Measurements from ENCODE around the gene DSCAML1. TPM values are rescaled to one million over a fixed set of nuclear protein-coding genes. Genes with fewer than 3 reads are reported as not detected.

Gene DSCAML1
- total RNA-seq, 2 experiments from 2014 or later = 0.13 to 0.29 TPM

DNA sequence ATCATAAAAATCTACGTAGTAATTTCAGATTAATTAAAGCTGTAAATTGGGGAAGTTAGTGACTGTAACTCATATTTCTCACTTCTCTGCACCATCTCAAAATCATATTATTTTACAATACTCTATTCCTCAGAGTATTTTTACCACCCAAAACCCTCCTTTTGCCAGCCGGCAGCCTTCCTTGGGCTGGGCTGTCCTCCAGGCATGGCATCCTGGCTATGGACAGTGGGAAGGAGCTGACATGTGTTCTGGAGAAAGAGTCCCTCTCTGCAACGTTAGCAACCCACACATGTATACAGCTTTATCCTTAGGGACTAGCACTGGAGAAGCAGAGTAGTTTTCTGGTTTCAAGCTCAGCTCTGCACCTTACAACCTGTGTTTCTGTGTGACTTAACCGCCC is 86.8 kb downstream of the DSCAML1 start:
- intact Hi-C loops (cut with micrococcal nuclease) = no loop called here
- H3K4me1 Mint-ChIP-seq (ENCODE audit: low read depth) = no peaks in the 10 kb centered on the region
- no peaks in the 10 kb centered on the region for H3K9me3 Mint-ChIP-seq
- H3K27ac Mint-ChIP-seq = no peak overlapping the region
- no peaks in the 10 kb centered on the region for H3K36me3 Mint-ChIP-seq (ENCODE audit: low read depth)
- DNase-seq (no peak), ATAC-seq (no peak)
- no peak overlapping the region for H3K4me3 Mint-ChIP-seq
- no peaks in the 10 kb centered on the region for H3K27me3 Mint-ChIP-seq
- ChIA-PET POLR2A (interaction anchor here (0.6 kb wide), 1 partner anchor 163 kb away, joined by 3 read pairs; no protein-coding TSS in a partner anchor), CTCF (interaction anchor here (1.0 to 1.5 kb wide), 3 partner anchors 18 to 284 kb away, joined by 3 to 7 read pairs (median 3); no protein-coding TSS in a partner anchor)
- TF ChIP-seq, protein P1, sequence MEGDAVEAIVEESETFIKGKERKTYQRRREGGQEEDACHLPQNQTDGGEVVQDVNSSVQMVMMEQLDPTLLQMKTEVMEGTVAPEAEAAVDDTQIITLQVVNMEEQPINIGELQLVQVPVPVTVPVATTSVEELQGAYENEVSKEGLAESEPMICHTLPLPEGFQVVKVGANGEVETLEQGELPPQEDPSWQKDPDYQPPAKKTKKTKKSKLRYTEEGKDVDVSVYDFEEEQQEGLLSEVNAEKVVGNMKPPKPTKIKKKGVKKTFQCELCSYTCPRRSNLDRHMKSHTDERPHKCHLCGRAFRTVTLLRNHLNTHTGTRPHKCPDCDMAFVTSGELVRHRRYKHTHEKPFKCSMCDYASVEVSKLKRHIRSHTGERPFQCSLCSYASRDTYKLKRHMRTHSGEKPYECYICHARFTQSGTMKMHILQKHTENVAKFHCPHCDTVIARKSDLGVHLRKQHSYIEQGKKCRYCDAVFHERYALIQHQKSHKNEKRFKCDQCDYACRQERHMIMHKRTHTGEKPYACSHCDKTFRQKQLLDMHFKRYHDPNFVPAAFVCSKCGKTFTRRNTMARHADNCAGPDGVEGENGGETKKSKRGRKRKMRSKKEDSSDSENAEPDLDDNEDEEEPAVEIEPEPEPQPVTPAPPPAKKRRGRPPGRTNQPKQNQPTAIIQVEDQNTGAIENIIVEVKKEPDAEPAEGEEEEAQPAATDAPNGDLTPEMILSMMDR (IDR thresholded peaks at IDR 0.05) = no peak

DNA sequence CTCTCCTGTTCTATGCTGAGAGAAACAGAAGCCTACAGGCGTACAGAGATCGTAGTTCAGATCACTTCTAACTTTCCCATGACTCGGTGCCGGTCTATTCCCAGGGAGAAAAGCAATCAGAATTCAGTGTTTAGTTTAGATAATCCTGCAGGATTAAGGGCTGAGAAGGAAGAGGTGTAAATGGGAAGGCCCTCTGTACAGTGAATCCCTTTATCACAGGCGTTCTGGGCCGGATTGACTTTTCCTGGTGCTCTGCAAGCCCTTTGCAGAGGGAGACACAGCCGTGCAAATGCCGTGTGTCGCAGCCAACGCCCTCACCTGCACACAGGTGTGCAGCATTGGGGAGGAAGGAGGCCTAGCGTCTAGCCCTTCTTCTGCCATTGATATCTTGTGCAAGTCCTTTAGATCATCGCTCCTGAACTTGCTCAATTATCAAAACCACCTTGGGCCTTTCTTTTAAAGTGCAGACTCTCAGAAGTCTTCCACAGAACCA is 90.6 kb downstream of the DSCAML1 start:
- POLR2A ChIA-PET = no interaction called here

DNA sequence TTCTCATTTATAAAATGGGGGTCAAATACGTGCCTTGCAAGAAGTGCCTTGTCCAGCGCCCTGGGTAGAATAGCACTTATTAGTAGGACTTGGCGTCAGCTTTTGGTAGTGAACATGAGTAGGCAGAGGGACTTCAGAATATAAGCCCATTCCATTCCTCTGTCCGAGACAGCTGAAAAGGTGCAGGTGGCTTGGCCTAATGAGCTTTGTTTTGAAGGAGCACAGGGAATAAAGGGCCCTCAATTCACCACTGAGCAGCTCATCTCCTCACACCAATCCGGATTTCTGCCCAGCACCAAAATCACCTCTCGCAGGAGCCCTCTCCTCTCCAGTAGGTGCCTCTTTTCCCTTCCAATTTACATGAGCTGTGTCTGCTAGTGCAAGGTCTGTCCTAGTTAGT is 91.2 kb downstream of the DSCAML1 start:
- no peak overlapping the region for H3K27ac Mint-ChIP-seq
- H3K9me3 Mint-ChIP-seq = no peaks in the 10 kb centered on the region
- DNase-seq = no peak
- intact Hi-C loops (cut with micrococcal nuclease) = no loop called here
- no peaks in the 10 kb centered on the region for H3K36me3 Mint-ChIP-seq (ENCODE audit: low read depth)
- no peak for ATAC-seq
- CTCF ChIA-PET = no interaction called here
- H3K4me3 Mint-ChIP-seq = no peak overlapping the region
- TF ChIP-seq, protein P1 (IDR thresholded peaks at IDR 0.05) = no peak
- peaks cover 2% of the 10 kb centered on the region for H3K27me3 Mint-ChIP-seq
- H3K4me1 Mint-ChIP-seq (ENCODE audit: low read depth) = peaks cover 4% of the 10 kb centered on the region
- POLR2A ChIA-PET = no interaction called here

More for the DNA sequence above, 90.6 kb downstream of the DSCAML1 start:
- Mint-ChIP-seq H3K27me3 (peaks cover 2% of the 10 kb centered on the region), H3K9me3 (no peaks in the 10 kb centered on the region), H3K4me3 (no peak overlapping the region), H3K4me1 (ENCODE audit: low read depth) (peaks cover 4% of the 10 kb centered on the region), H3K36me3 (ENCODE audit: low read depth) (no peaks in the 10 kb centered on the region), H3K27ac (no peak overlapping the region)
- no peak for DNase-seq
- ATAC-seq = no peak
- TF ChIP-seq, protein P1 (IDR thresholded peaks at IDR 0.05) = no peak
- CTCF ChIA-PET = no interaction called here
- intact Hi-C loops (cut with micrococcal nuclease) = no loop called here

DNA sequence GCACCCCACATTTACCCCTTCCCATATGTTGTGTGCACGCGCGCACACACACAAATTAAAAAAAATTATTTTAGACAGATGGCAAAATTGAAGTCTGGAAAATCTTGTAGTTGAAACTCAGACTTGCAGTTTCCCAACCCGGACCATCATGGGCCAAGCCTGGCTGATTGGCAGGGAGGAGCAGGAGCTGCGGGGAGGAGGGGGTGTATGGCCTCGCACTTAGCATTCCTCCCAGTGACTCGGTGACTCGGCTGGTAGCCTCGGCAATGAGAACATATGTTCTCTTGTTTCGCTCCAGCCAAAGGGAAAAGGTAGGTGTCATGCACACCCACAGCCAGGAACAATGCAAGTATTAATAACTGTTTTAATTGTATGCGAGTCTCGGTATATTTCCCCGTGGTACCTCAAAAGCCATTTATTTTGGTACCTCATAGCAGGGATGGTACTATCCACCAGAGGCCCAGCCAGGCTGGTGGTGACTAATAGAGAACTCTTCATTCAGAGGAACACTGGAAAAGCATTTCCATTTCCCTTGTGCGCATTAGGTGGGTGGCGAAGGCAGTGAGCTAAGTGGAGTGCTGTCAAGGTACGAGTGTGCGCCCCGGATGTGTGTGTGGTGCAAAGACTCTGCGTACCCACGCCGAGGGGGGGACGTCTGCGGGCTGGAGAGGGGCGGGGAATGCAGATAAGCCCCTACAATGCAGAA is 92.5 kb downstream of the DSCAML1 start:
- ChIA-PET CTCF (no interaction called here), POLR2A (interaction anchor here (0.7 kb wide), 1 partner anchor 25 kb away, joined by 3 read pairs; no protein-coding TSS in a partner anchor)
- no peak overlapping the region for H3K4me3 Mint-ChIP-seq
- H3K4me1 Mint-ChIP-seq (ENCODE audit: low read depth) = peaks cover 4% of the 10 kb centered on the region
- peaks cover 5% of the 10 kb centered on the region for H3K27me3 Mint-ChIP-seq
- ATAC-seq = no peak
- TF ChIP-seq, protein P1 (IDR thresholded peaks at IDR 0.05) = no peak
- H3K27ac Mint-ChIP-seq = no peak overlapping the region
- no peak for DNase-seq
- no peaks in the 10 kb centered on the region for H3K9me3 Mint-ChIP-seq
- intact Hi-C loops (cut with micrococcal nuclease) = no loop called here
- H3K36me3 Mint-ChIP-seq (ENCODE audit: low read depth) = no peaks in the 10 kb centered on the region

DNA sequence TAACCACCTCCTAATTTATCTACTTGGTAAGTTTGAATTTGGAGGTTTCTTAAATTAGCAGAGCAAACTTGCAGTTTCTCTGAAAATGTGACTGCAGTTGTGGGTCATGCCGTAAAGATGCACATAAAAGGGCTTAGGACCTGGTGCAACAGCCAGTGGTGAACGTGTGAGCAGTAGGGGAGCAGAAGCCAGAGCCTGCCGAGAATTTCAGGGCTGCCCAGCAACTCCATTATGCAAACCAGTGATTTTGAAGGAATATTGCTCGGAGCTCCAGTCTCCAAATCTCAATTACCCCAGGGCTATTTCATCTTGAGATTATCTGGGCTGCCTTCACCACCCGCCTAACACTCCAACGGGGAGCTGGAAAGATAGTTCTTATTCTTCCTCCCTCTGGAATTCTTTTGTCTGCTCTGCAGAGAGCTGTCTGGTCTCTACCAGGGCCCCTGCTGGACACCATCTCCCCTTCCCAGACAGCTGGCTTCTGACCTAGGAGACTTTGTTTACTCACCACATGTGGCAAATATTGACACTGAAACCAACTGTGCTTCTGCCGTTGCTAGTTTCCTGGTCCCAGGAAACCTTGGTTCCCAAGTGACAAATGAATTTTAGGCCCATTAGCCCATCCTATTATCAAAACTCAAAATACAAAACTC is 93.9 kb downstream of the DSCAML1 start:
- Mint-ChIP-seq H3K9me3 (no peaks in the 10 kb centered on the region), H3K4me3 (no peak overlapping the region), H3K4me1 (ENCODE audit: low read depth) (peaks cover 4% of the 10 kb centered on the region), H3K36me3 (ENCODE audit: low read depth) (no peaks in the 10 kb centered on the region), H3K27ac (no peak overlapping the region), H3K27me3 (peaks cover 5% of the 10 kb centered on the region)
- TF ChIP-seq, protein P1 (IDR thresholded peaks at IDR 0.05) = no peak
- DNase-seq = no peak
- ChIA-PET POLR2A (no interaction called here), CTCF (no interaction called here)
- no peak for ATAC-seq
- intact Hi-C loops (cut with micrococcal nuclease) = no loop called here
